ENCODE data around the gene GALNT3. TPM values are rescaled to one million over a fixed set of nuclear protein-coding genes. Genes with fewer than 3 reads are reported as not detected.
A peak's percentile ranks its signal among the peaks of the same experiment; 100 is the strongest.

Gene GALNT3
- total RNA-seq (2014; rRNA removed; shearing (Covaris generic)) = not detected in 2 replicates

- DNase-seq (ENCODE audit: low read depth) = no peak
Measured at GRCh38 chr2:165793779-165794535, at the start of gene GALNT3. GALNT3 (minus strand) TSS chr2:165794247; CDS start chr2:165770700, 23,547 bp downstream.

DNA sequence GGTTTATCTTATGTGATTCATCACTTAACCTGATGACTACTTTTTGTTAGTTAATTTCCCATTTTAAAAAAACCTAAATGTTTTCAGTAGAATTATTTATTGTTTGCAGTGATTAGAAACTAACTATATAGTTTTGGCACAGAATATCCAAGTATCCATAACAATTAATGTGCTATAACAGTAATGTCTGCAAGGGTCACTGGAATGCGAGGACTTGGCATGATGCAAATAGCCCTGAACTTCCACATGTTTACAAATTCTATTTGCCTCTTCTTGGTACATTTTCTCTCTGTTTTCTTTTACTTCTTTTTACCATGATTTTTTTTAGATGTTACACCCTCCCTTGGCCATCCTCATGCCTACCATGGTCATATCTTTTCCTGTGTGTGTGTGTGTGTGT is 49.3 kb upstream of the GALNT3 start:
- DNase-seq (ENCODE audit: low read depth) = no peak

DNA sequence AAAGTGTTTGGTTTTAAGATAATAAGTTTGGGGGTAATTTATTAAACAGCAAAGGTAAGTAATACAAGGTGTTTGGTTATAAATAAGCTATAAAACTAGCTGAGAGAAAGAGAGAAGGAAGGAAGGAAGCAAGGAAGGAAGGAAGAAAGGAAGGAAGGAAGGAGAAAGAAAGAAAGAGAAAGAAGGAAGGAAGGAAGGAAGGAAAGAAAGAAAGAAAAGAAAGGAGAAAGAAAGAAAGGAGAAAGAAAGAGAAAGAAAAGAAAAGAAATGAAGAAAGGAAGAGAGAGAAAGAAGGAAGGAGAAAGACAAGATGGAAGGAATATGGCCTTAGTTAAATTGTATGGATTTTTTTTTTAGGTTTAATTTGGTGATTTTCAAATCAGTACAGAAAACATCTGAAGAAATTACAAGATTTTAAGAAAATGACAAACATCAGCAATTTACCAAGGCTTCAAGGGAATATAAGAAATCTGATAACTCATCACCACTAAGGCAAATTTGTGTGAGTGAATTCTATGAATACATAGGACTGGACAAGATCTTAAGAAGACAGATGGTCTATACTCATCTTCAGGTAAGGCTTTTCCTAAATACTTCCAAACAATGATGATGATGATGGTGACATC is 46.4 kb upstream of the GALNT3 start:
- no peak for DNase-seq (ENCODE audit: low read depth)

GRCh38 chr2:165839610-165840009 is 45.6 kb upstream of the GALNT3 start:
- no peak for DNase-seq (ENCODE audit: low read depth)

- no peak for DNase-seq (ENCODE audit: low read depth)
Measured at GRCh38 chr2:165837122-165837521, 43.1 kb upstream of the GALNT3 start.

- DNase-seq (ENCODE audit: low read depth) = no peak
Measured at GRCh38 chr2:165835363-165835762, 41.3 kb upstream of the GALNT3 start.

- peak; percentile 14 for DNase-seq (ENCODE audit: low read depth)
Measured at GRCh38 chr2:165833156-165833555, 39.1 kb upstream of the GALNT3 start.

- DNase-seq (ENCODE audit: low read depth) = no peak
Measured at GRCh38 chr2:165827921-165828276, 33.9 kb upstream of the GALNT3 start.

DNA sequence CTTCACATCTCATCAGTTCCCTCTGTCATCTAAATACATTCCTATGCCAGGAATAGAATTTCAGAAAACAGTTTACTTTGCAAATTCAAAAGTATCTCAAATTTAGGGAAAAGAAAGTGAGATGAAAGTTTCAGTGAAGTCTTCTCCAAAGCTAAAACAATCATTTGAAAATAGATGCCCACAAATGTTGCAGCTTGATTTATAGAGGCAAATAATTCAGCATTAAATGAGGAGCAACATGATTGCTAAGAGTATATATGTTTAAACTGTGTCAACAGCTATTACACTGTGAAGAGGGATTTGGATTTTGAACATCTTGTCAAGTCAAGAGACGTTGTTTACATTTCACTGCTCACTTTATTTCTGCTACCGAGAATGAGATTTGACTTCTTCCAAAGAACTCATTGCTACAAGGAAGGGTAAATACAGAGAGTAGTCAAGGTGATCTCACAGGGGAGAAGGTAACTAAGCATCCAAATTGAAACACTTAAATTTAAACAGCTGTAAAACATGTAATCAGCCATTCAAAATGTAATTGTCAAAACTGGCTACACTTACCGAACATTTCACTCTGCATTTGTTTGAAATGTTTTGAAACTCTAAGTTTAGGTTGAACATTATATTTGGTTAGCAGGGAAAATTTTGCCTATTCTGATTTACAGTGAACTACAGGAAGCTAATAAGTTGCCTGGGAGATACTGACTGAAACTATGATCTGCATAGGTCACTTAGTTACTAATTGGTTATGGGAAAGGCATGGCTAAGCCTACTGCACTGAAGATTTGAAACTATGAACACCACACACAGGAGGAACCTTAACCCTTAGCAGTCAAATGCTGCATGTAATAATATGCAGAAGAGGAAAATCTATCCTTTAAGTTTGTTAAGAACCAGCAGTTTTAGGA is 33.2 kb upstream of the GALNT3 start:
- DNase-seq (ENCODE audit: low read depth) = no peak

- DNase-seq (ENCODE audit: low read depth) = no peak
Measured at GRCh38 chr2:165825041-165825440, 31.0 kb upstream of the GALNT3 start.

DNA sequence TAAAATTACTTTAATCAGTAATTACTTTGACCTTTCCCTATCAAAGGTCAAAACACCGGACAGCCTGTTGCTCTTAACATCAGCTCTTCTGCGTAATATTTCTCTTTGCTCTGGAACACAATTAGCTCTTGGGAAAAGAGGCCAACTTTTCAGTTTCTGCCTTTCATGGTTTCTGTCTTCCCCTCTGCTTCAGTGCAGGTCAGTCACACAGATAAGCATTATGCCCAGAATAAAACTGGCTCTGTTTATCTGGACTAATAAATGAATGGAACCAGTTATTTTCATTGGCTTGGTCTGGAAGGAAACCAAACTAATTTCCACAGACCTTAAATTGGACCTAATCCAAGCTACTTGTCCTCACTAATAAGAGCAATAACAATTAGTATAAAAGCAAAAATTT is 26.2 kb upstream of the GALNT3 start:
- no peak for DNase-seq (ENCODE audit: low read depth)

DNA sequence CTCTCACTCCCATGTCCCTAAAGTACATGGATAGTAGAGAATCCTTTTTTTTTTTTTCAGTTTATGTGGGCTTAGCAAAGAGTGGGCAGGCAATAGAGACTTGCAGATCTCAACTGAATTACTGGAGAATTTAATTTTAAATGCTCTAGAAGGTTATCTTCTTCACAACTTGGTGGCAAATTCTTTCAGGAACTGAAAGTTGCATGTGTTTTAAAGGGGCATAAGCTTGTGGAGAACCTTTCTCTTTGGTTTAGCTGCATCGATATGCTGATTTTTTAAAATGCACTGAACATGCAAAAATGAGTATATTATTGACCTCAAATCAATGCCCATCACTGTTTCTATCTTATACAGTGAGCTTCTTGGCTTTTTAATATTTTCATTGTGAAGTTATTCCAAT is 24.9 kb upstream of the GALNT3 start:
- no peak for DNase-seq (ENCODE audit: low read depth)

DNA sequence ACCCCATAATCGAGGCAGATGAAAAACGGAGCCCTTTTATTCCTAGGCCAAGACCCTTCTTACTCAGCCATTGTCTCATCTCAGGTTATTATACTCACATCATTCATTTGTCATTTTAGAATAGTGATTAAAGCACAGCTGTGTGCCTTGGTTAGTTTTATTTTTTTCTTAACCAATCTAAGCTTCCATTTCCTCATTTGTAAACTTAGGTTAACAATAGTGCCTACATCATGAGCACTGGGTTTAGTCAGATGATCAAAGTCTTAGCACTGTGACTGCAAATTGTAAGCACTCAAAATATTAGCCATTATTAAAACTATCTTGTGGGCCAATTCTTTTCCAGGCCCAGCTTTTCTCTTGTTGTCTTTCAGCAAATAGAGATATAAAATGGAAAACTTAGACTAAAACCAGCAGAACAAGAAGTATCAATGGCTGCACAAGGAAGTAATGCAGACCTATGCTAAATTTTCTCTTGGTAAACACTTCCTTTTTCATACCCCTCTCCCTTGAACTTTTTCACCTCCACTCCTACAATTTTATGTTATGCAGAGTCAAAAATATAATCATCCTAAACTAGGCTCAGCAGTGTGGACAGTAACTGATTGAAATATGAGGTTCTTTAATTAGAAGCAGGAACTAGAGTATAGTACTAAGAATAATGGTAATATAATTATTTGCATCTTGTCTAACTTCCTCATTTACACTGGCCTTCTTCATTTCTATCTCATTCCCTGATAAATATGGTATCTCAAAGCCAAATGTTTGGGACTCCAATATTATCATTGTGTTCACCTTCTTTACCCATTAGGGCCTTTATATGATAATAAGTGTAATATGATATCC is 21.5 kb upstream of the GALNT3 start:
- DNase-seq (ENCODE audit: low read depth) = no peak

- no peak for DNase-seq (ENCODE audit: low read depth)
Measured at GRCh38 chr2:165814473-165814872, 20.4 kb upstream of the GALNT3 start.

- no peak for DNase-seq (ENCODE audit: low read depth)
Measured at GRCh38 chr2:165811592-165812370, 17.7 kb upstream of the GALNT3 start.

DNA sequence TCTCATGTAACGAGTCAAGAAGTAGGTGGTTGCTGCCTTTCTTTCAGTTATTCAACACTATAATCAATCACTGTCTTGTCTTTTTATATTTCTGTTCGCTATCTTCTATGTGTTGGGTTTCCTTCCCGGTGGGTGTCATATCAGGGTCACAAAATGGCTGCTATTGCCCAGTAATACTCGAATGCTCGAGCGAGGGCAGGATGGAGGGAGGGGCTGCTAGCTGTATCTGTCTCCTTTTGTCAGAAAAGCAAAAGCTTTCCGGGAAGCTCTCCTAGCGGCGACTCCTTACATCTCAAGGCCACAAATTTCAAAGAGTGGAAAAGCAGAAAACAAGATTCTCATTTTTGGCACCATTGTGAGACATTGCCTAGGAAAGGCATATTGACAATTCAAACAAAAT is 16.4 kb upstream of the GALNT3 start:
- no peak for DNase-seq (ENCODE audit: low read depth)

DNA sequence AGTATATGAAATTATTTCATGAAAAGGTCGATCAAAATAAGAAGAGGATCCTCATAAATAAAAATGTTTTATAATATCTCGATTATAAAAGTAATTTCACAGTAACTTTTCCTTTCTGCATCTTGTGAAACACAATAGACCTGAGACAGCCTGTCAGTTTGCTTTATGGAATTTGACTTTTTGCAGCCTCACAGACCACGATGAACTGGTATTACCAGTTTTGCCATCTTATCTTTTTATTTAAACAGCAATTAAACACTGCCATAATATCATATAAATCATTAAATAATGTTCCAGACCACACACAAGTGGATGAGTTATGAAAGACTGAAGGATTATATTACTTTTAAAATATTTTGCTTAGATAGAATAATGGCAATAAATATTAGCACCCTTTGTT is 10.7 kb upstream of the GALNT3 start:
- no peak for DNase-seq (ENCODE audit: low read depth)

DNA sequence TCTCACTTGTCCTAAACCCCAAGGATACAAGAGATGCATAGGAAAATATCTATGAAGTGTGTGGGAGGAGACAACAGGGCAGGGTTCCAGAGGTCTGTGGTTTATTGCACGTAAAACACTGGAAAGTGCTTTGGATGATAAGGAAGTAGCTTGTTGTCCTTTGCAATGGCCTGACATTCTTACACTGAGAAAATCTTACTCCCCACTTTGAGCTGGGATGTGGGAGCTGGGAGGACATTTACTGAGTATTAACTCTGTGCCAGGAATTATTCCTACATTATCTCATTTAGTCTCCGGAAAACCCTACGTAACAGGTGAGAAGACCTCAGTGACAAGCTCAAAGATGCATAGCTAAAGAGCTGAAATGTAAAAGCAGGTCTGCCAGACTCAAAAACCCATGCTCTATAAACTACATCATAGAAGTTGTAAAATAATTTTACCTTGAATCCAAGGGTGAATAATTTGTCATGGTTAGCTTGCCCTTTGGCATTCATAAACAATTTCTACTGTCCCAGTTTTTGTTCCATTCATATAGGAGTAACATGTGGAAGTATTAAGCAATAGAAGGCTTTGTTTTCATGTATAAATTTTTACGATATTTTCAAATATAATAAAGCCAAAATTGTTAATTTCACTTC is 9.2 kb upstream of the GALNT3 start:
- DNase-seq (ENCODE audit: low read depth) = peak; percentile 11

DNA sequence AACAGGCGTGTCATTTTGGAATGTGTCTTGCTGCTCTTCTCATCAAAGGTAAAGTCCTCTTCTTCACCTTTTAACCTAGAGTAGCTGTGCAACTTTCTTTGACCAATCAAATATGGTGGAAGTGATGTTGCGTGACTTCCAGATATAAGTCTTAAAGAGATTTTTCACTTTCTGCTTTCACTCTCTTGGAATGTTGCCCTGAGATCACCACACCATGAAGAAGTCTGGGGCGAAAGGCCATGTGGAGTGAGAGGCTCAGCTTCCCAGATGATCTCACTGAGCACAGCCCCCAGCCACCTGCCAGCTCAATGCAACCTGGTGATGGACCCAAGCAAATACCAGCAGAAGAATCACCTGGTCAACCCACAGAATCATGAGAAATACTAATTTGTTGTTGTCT is 7.1 kb upstream of the GALNT3 start:
- no peak for DNase-seq (ENCODE audit: low read depth)

DNA sequence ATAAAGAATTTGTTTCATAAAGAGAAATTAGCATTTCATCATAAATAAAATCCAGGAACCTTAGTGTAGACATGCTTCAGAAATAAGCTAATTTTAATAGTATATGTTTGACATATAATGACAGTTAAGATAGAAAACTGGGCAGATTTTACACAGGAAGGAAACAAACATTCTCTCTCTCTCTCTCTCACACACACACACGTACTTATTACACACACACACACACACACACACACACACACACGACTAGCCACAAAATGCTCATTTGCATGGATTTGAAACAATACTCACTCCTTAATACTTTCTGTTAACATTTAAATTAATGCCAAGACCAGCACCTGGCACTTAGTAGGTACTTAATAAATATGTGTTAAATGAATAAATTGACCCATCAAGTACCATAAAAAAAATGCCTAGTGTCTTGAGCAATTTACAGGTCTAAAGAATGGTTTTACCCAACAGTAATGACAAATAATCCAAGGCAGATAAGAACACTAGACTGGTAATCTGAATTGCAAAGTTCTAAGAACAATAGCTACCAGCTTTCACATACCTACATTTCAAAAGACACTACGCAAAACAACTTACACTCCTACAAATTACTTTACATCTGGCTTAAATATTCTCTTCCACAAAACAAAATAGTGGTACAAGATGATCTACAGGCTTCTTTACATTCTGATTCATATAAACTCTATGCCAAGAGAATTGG is 2.9 kb upstream of the GALNT3 start:
- DNase-seq (ENCODE audit: low read depth) = no peak

Measured in RPMI7951 (cell line).